Loucy (cell line): ENCODE data around the gene ISOC1.

Experiments
- H2AFZ ChIP-seq: fragments of 200-600 bp; sonication (generic); 2 replicates; pipeline ENCODE4 v1.6.0; 2016; ENCODE audit warnings: antibody characterized with exemption, mild to moderate bottlenecking, low read length, moderate library complexity
- H3F3A ChIP-seq: fragments of 200-600 bp; 2 replicates; pipeline ENCODE4 v1.6.0; 2016; ENCODE audit warnings: antibody characterized with exemption, low read depth, mild to moderate bottlenecking
- H3K27me3 ChIP-seq: fragments of 200-600 bp; sonication (generic); 2 replicates; pipeline ENCODE4 v1.6.1; 2014; ENCODE audit warnings: low read length, mild to moderate bottlenecking; ENCODE audit not compliant: insufficient read depth, poor library complexity, severe bottlenecking
- H3K36me3 ChIP-seq: fragments of 200-600 bp; sonication (generic); 2 replicates; pipeline ENCODE4 v1.6.1; 2016; ENCODE audit warnings: low read length; ENCODE audit not compliant: insufficient read depth
- H3K4me1 ChIP-seq: fragments of 200-600 bp; sonication (generic); 2 replicates; pipeline ENCODE4 v1.5.1; 2014; ENCODE audit warnings: low read length, mild to moderate bottlenecking; ENCODE audit not compliant: insufficient read depth, poor library complexity, severe bottlenecking
- H3K4me2 ChIP-seq: fragments of 200-600 bp; sonication (generic); 2 replicates; pipeline ENCODE4 v1.6.0; 2014; ENCODE audit warnings: antibody characterized with exemption, low read length, low read depth, mild to moderate bottlenecking; ENCODE audit not compliant: poor library complexity, severe bottlenecking
- H3K4me3 ChIP-seq: fragments of 200-600 bp; sonication (generic); 2 replicates; pipeline ENCODE4 v1.5.1; 2014; ENCODE audit warnings: low read length, mild to moderate bottlenecking, mixed read lengths; ENCODE audit not compliant: poor library complexity, severe bottlenecking
- H3K79me2 ChIP-seq: fragments of 200-600 bp; sonication (generic); 2 replicates; pipeline ENCODE4 v1.6.1; 2014; ENCODE audit warnings: low read length; ENCODE audit not compliant: insufficient read depth
- H3K9ac ChIP-seq: fragments of 200-600 bp; sonication (generic); 2 replicates; pipeline ENCODE4 v1.6.0; 2014; ENCODE audit warnings: mild to moderate bottlenecking, low read depth, low read length, moderate library complexity; ENCODE audit not compliant: poor library complexity, severe bottlenecking
- H3K9me2 ChIP-seq: fragments of 200-600 bp; sonication (generic); replicated peaks from 2 replicates; pipeline ENCODE4 v1.6.1; 2016; ENCODE audit warnings: low read depth, low read length, mixed read lengths
- H3K9me3 ChIP-seq: fragments of 200-600 bp; sonication (generic); 2 replicates; pipeline ENCODE4 v1.6.1; 2014; ENCODE audit warnings: mild to moderate bottlenecking, antibody characterized with exemption, low read length, low read depth; ENCODE audit not compliant: insufficient read depth
- H4K20me1 ChIP-seq: fragments of 200-600 bp; sonication (generic); 2 replicates; pipeline ENCODE4 v1.6.0; 2014; ENCODE audit warnings: antibody characterized with exemption, low read length, mild to moderate bottlenecking; ENCODE audit not compliant: insufficient read depth, poor library complexity, severe bottlenecking
- CTCF ChIP-seq: fragments of 200-600 bp; sonication (generic); conservative IDR thresholded peaks from 2 replicates; pipeline ENCODE4 v1.5.1; 2014; ENCODE audit warnings: mild to moderate bottlenecking, antibody characterized with exemption, low read length
- EZH2phosphoT487 ChIP-seq: fragments of 200-600 bp; IDR thresholded peaks from 2 replicates; pipeline ENCODE4 v1.6.1; 2018; ENCODE audit warnings: antibody characterized with exemption, mild to moderate bottlenecking, moderate library complexity, borderline replicate concordance

The ISOC1 gene

DNA sequence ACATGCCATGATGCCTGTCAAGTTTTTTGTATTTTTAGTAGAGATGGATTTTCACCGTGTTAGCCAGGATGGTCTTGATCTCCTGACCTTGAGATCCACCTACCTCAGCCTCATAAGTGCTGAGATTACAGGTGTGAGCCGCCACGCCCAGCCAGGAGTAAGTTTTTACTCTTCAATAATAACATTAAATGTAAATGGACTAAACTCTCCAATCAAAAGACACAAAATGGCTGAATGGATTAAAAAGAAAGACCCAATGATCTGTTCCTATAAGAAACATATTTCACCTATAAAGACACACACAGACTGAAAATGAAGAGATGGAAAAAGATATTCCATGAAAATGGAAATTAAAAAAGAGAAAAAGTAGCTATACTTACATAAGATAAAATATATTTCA is 37.2 kb upstream of the ISOC1 start:
- Histone ChIP-seq H3K9ac (no peak overlapping the region), H3K4me3 (no peak overlapping the region), H3K9me2 (no peaks in the 10 kb centered on the region), H3K36me3 (no peaks in the 10 kb centered on the region), H2AFZ (no peak overlapping the region), H3K4me2 (no peak overlapping the region), H3K79me2 (no peaks in the 10 kb centered on the region), H3K27me3 (no peaks in the 10 kb centered on the region), H3K4me1 (no peaks in the 10 kb centered on the region), H3K9me3 (no peaks in the 10 kb centered on the region), H4K20me1 (no peaks in the 10 kb centered on the region), H3F3A (no peaks in the 10 kb centered on the region)
- TF ChIP-seq CTCF (no peak), EZH2phosphoT487 (no peak)

- Histone ChIP-seq H3K9me2 (no peaks in the 10 kb centered on the region), H3K4me1 (no peaks in the 10 kb centered on the region), H4K20me1 (no peaks in the 10 kb centered on the region), H3F3A (no peaks in the 10 kb centered on the region), H3K4me2 (no peak overlapping the region), H3K79me2 (no peaks in the 10 kb centered on the region), H3K27me3 (no peaks in the 10 kb centered on the region), H3K36me3 (no peaks in the 10 kb centered on the region), H3K9ac (no peak overlapping the region), H2AFZ (no peak overlapping the region), H3K9me3 (no peaks in the 10 kb centered on the region), H3K4me3 (no peak overlapping the region)
- TF ChIP-seq EZH2phosphoT487 (no peak), CTCF (no peak)
Measured at GRCh38 chr5:129061849-129062248, 32.7 kb upstream of the ISOC1 start.

DNA sequence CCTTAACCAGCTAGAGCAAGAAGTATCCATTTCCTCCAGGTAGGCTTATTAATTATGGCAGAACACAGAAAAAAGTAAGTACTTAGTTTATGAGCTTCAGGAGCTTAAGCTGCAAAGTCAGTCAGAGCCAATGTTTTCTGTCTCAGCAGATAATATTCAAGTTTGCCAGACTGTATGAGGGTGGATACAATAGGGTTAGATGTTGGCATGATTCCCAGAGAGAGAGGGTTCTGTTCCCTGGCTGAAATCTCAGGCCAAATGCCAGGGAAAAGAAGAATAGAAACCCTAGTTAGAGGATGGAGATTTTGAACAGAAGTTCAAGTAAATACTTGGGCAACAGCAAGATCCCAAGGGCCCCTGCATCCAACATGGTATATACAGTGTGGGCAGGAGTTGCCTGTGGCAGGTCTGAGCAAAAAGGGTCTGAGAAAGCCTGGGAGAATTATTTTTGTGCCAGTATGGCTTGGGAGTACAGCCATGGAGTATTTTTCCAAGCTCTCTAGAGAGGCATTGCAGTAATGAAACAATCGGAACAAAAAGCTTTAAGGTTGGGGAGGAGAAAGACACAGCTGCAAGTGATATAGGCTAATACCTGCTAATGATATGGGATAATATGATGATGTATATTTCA is 31.0 kb upstream of the ISOC1 start:
- Histone ChIP-seq H3K4me2 (no peak overlapping the region), H3K4me1 (no peaks in the 10 kb centered on the region), H3K9me2 (no peaks in the 10 kb centered on the region), H3K9me3 (no peaks in the 10 kb centered on the region), H3K9ac (no peak overlapping the region), H3K27me3 (no peaks in the 10 kb centered on the region), H3K79me2 (no peaks in the 10 kb centered on the region), H2AFZ (no peak overlapping the region), H4K20me1 (no peaks in the 10 kb centered on the region), H3F3A (no peaks in the 10 kb centered on the region), H3K4me3 (no peak overlapping the region), H3K36me3 (no peaks in the 10 kb centered on the region)
- TF ChIP-seq CTCF (no peak), EZH2phosphoT487 (no peak)
